Endodermal cell (in vitro differentiated cells): ENCODE data around the gene MYH16. TPM values are rescaled to one million over a fixed set of nuclear protein-coding genes. Genes with fewer than 3 reads are reported as not detected.
A peak's percentile ranks its signal among the peaks of the same experiment; 100 is the strongest.
"Not testable (repeated sequence)": the region's sequence is repeated elsewhere in the genome, so short reads cannot be mapped to it uniquely, and the experiment has no call there.

ENCODE experiments used
- DNase-seq: peaks from one replicate; pipeline ENCODE4 v3.0.0-alpha.2; 2017
- H3K27ac ChIP-seq: 2 replicates; pipeline ENCODE4 v1.5.1; 2013; ENCODE audit warnings: mild to moderate bottlenecking, low read depth, low read length, moderate library complexity
- H3K27me3 ChIP-seq: 2 replicates; pipeline ENCODE4 v1.6.1; 2013; ENCODE audit warnings: mild to moderate bottlenecking, low read length, moderate library complexity; ENCODE audit not compliant: insufficient read depth, control insufficient read depth, poor library complexity, severe bottlenecking
- H3K36me3 ChIP-seq: 2 replicates; pipeline ENCODE4 v1.7.0; 2013; ENCODE audit warnings: mild to moderate bottlenecking, low read length, moderate library complexity; ENCODE audit not compliant: control insufficient read depth, insufficient read depth
- H3K4me1 ChIP-seq: one replicate; pipeline ENCODE4 v1.7.0; 2013; ENCODE audit warnings: low read length; ENCODE audit not compliant: control insufficient read depth, insufficient read depth
- H3K4me3 ChIP-seq: 2 replicates; pipeline ENCODE4 v1.5.1; 2013; ENCODE audit warnings: mild to moderate bottlenecking, low read length, moderate library complexity
- H3K9ac ChIP-seq: 2 replicates; pipeline ENCODE4 v1.6.1; 2013; ENCODE audit warnings: mild to moderate bottlenecking, low read length, moderate library complexity; ENCODE audit not compliant: poor library complexity, severe bottlenecking; ENCODE audit errors: extremely low read depth
- H3K9me3 ChIP-seq: 2 replicates; pipeline ENCODE4 v1.6.1; 2013; ENCODE audit warnings: mild to moderate bottlenecking, low read length, moderate library complexity; ENCODE audit not compliant: control insufficient read depth
- H3K27ac Mint-ChIP-seq: 2 replicates; pipeline ENCODE4 v1.8.0; 2020; ENCODE audit warnings: mixed read lengths
- H3K27me3 Mint-ChIP-seq: 2 replicates; pipeline ENCODE4 v1.8.0; 2021; ENCODE audit warnings: mild to moderate bottlenecking, mixed read lengths; ENCODE audit not compliant: insufficient read depth
- H3K36me3 Mint-ChIP-seq: 2 replicates; pipeline ENCODE4 v1.8.0; 2020; ENCODE audit warnings: low read depth, mixed read lengths
- H3K4me1 Mint-ChIP-seq: 2 replicates; pipeline ENCODE4 v1.8.0; 2020; ENCODE audit warnings: mixed read lengths
- H3K4me3 Mint-ChIP-seq: 2 replicates; pipeline ENCODE4 v1.8.0; 2020; ENCODE audit warnings: mild to moderate bottlenecking, moderate library complexity, mixed read lengths
- H3K9me3 Mint-ChIP-seq: 2 replicates; pipeline ENCODE4 v1.8.0; 2020; ENCODE audit warnings: mild to moderate bottlenecking, mixed read lengths
- WGBS, 2 experiments: methylation state at CpG; one replicate each; pipeline versions ENCODE4 v1.1.5 to v1.1.7; 2013; ENCODE audit warnings: missing lambda C conversion rate in 2 of 2, mixed read lengths in 1 of 2; ENCODE audit not compliant: insufficient coverage in 1 of 2, insufficient read length in 1 of 2; 5-methylcytosine and 5-hydroxymethylcytosine counted together
- long read RNA-seq, 4 experiments: library from polyadenylated mRNA in 2 of 4; library from RNA in 1 of 4; library from capped mRNA in 1 of 4; stranded (forward) in 3 of 4; unstranded in 1 of 4; transcript quantifications; one replicate each; pipeline ENCODE4 v2.0.0, GENCODE V29; 2020 to 2021; ENCODE audit warnings: inconsistent platforms in 1 of 4
- polyA plus RNA-seq, 2 experiments: library from polyadenylated mRNA; stranded (reverse); fragments of 50-300 nt; gene quantifications; one replicate each; pipeline ENCODE4 v1.2.3, GENCODE V29; 2013
- total RNA-seq, 2 donors: library from RNA; stranded (reverse); fragmentation: NEBNext Ultra II Directional in 1 of 2; extraction: Animal tissue kit (Norgen Biotek cat#: 25700) in 1 of 2; gene quantifications; 2 replicates in 1 of 2; 3 replicates in 1 of 2; pipeline ENCODE4 v1.2.1, GENCODE V29; 2021
- TF ChIP-seq, protein P1 (sequence below): fragments of 200-600 bp; sonication (generic); conservative IDR thresholded peaks from 2 replicates; pipeline ENCODE4 v1.5.0; 2021; ENCODE audit warnings: antibody characterized with exemption, mild to moderate bottlenecking

MYH16 gene
- not detected for total RNA-seq
- not detected for polyA plus RNA-seq (2013, experiment 1 of 2)
- not detected for polyA plus RNA-seq (2013, experiment 2 of 2)
- long read RNA-seq, experiment 1: 0 reads
- long read RNA-seq, experiment 2, partial matches to known transcripts: 0 of 2 reads
- long read RNA-seq, experiment 2, other reads (novel, unspliced or antisense): 2 of 2 reads
- long read RNA-seq, experiment 3, partial matches to known transcripts: 0 of 1 reads
- long read RNA-seq, experiment 3, other reads (novel, unspliced or antisense): 1 of 1 reads
- long read RNA-seq, experiment 4: 0 reads

DNA sequence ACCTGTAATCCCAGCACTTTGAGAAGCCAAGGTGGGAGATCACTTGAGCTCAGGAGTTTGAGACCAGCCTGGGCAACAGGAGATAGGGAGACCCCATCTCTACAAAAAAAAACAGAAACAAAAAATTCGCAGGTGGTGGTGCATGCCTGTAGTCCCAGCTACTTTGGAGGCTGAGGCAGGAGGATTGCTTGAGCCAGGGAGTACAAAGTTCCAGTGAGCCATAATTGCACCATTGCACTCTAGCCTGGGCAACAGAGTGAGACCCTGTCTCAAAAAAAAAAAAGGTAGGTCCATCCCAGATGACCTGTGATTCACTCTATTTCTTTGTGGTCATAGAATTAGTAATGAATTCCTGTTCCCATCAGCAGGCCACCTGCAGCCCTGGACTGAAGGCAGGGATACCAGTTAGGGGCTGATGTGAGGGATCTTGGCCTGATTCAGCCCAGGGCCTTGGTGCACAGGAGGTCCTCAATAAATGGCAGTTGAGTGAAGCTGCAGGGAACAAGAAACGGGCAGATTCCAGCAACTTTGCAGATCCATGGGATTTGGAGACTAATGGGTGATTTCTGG lies at the start of gene MYH16:
Gene MYH16 (plus strand): TSS at position 364 of the 570 bp plus-strand sequence.
- no peaks in the 10 kb centered on the region for H3K9me3 Mint-ChIP-seq
- H3K36me3 Mint-ChIP-seq: no peaks in the 10 kb centered on the region
- H3K27me3 Mint-ChIP-seq: no peaks in the 10 kb centered on the region
- Histone ChIP-seq H3K9ac (no peak within 1 kb of the TSS), H3K27ac (no peak within 1 kb of the TSS), H3K4me1 (no peaks in the 10 kb centered on the region), H3K36me3 (no peaks in the 10 kb centered on the region), H3K9me3 (no peaks in the 10 kb centered on the region), H3K27me3 (no peaks in the 10 kb centered on the region), H3K4me3 (no peak within 1 kb of the TSS)
- TF ChIP-seq, protein P1, sequence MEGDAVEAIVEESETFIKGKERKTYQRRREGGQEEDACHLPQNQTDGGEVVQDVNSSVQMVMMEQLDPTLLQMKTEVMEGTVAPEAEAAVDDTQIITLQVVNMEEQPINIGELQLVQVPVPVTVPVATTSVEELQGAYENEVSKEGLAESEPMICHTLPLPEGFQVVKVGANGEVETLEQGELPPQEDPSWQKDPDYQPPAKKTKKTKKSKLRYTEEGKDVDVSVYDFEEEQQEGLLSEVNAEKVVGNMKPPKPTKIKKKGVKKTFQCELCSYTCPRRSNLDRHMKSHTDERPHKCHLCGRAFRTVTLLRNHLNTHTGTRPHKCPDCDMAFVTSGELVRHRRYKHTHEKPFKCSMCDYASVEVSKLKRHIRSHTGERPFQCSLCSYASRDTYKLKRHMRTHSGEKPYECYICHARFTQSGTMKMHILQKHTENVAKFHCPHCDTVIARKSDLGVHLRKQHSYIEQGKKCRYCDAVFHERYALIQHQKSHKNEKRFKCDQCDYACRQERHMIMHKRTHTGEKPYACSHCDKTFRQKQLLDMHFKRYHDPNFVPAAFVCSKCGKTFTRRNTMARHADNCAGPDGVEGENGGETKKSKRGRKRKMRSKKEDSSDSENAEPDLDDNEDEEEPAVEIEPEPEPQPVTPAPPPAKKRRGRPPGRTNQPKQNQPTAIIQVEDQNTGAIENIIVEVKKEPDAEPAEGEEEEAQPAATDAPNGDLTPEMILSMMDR: no peak
- peak within 1 kb of the TSS; percentile 6 for H3K27ac Mint-ChIP-seq
- H3K4me1 Mint-ChIP-seq: no peaks in the 10 kb centered on the region
- DNase-seq: no peak
- WGBS, 2 experiments: 81 to 100% methylated on average over 2 of the region's 2 CpGs
- H3K4me3 Mint-ChIP-seq: no peak within 1 kb of the TSS

DNA sequence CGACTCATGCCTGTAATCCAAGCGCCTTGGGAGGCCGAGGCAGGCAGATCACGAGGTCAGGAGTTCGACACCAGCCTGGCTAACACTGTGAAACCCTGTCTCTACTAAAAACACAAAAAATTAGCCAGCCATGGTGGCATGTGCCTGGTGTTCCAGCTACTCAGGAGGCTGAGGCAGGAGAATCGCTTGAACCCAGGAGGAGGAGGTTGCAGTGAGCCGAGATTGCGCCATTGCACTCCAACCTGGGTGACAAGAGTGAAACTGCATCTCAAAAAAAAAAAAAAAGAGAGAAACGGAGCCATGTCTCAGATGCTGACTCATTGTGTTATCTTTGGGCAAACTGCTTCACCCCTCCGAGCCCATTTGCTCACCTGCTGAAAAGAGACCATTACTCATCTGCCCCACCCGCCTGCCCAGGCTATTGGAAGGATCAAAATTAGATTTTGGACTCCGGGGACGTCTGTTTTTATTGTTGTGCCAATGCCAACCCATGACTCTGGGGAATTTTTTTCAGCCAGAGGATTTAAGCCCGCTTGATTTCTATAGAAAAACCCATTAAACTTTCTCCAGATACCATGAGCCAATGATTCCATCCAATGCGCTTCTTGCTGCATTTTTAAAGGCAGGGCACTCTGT lies 48.3 kb upstream of the MYH16 start:
- H3K36me3 Mint-ChIP-seq, DNase-seq, H3K9me3 ChIP-seq, H3K4me1 Mint-ChIP-seq, H3K9ac ChIP-seq, H3K36me3 ChIP-seq, H3K4me3 ChIP-seq, H3K4me1 ChIP-seq, H3K9me3 Mint-ChIP-seq, H3K27me3 ChIP-seq, H3K4me3 Mint-ChIP-seq, H3K27ac ChIP-seq, H3K27me3 Mint-ChIP-seq: not testable (repeated sequence)
- peak overlapping the region; percentile 49 for H3K27ac Mint-ChIP-seq
- WGBS, 2 experiments: 87 to 92% methylated on average over 13 to 15 of the region's 15 CpGs

DNA sequence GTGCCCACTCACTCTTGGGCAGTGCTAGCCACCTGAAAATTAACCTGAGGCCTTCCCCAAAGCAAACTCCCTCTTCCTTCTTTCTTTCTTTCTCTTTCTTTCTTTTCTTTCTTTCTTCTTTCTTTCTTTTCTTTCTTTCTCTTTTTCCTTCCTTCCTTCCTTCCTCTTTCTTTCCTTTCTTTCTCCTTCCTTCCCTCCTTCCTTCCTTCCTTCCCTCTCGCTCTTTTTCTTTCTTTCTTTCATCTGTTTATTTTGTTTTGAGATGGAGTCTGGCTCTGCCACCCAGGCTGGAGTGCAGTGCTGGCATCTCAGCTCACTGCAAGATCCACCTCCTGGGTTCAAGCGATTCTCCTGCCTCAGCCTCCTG lies 47.8 kb upstream of the MYH16 start:
- H3K4me1 ChIP-seq: no peaks in the 10 kb centered on the region
- no peaks in the 10 kb centered on the region for H3K27me3 Mint-ChIP-seq
- H3K9ac ChIP-seq: no peak overlapping the region
- no peaks in the 10 kb centered on the region for H3K36me3 Mint-ChIP-seq
- no peaks in the 10 kb centered on the region for H3K9me3 Mint-ChIP-seq
- H3K9me3 ChIP-seq: no peaks in the 10 kb centered on the region
- no peak overlapping the region for H3K4me3 ChIP-seq
- no peak overlapping the region for H3K27ac Mint-ChIP-seq
- H3K4me1 Mint-ChIP-seq: no peaks in the 10 kb centered on the region
- no peak for DNase-seq
- TF ChIP-seq, protein P1: no peak
- 80 to 89% methylated on average over 1 to 2 of the region's 2 CpGs for WGBS, 2 experiments
- no peaks in the 10 kb centered on the region for H3K27me3 ChIP-seq
- no peak overlapping the region for H3K4me3 Mint-ChIP-seq
- H3K27ac ChIP-seq: no peak overlapping the region
- no peaks in the 10 kb centered on the region for H3K36me3 ChIP-seq
